Breast epithelium (tissue), 4 donors: ENCODE measurements around the gene GAS7. TPM values are rescaled to one million over a fixed set of nuclear protein-coding genes. Genes with fewer than 3 reads are reported as not detected.
A peak's percentile ranks its signal among the peaks of the same experiment; 100 is the strongest.

Experiments used
- DNase-seq, 2 donors: peaks; one replicate each; pipeline ENCODE4 v3.0.0-alpha.2; 2019; ENCODE audit warnings: low spot score in 2 of 2
- H3K27ac ChIP-seq, 2 donors: fragments of 200-600 bp; sonication (generic) in 1 of 2; one replicate each; pipeline ENCODE4 v1.5.1; 2016 to 2019; ENCODE audit warnings: mild to moderate bottlenecking in 1 of 2
- H3K27me3 ChIP-seq, 2 donors: fragments of 200-600 bp; sonication (generic) in 1 of 2; one replicate each; pipeline versions ENCODE4 v1.5.1 to v1.6.0; 2017 to 2019; ENCODE audit warnings: control low read depth in 1 of 2, mild to moderate bottlenecking in 1 of 2
- H3K36me3 ChIP-seq: fragments of 200-600 bp; one replicate; pipeline ENCODE4 v1.5.1; 2019
- H3K4me1 ChIP-seq, 2 donors: fragments of 200-600 bp; sonication (generic); one replicate each; pipeline ENCODE4 v1.5.1; 2016 to 2019; ENCODE audit warnings: control low read depth in 1 of 2
- H3K4me3 ChIP-seq, 3 donors: fragments of 200-600 bp; sonication (generic); 1 replicate in 2 of 3; 2 replicates in 1 of 3; pipeline ENCODE4 v1.5.1; 2016 to 2019; ENCODE audit warnings: mild to moderate bottlenecking in 3 of 3, moderate library complexity in 2 of 3
- H3K9me3 ChIP-seq, 2 donors: fragments of 200-600 bp; sonication (generic) in 1 of 2; one replicate each; pipeline ENCODE4 v1.5.1; 2016 to 2019; ENCODE audit warnings: control low read depth in 1 of 2
- POLR2A ChIP-seq: fragments of 450-650 bp; IDR thresholded peaks from one replicate; pipeline ENCODE4 v1.6.1; 2016; ENCODE audit warnings: antibody characterized with exemption, mild to moderate bottlenecking, moderate library complexity
- POLR2AphosphoS5 ChIP-seq, 3 donors: sonication (generic); formaldehyde crosslinking; IDR thresholded peaks; one replicate each; pipeline ENCODE4 v1.6.1; 2017; ENCODE audit warnings: antibody characterized with exemption in 3 of 3
- intact Hi-C: fragments of 100-400 bp; cut with DNase I; formaldehyde crosslinking; loops from one replicate; pipeline ENCODE4 v1.15.1; 2023; ENCODE audit warnings: low total_unique reads
- total RNA-seq, 3 donors: library from RNA; depleted of rRNA; stranded (reverse); fragments of >200 nt; gene quantifications; one replicate each; pipeline ENCODE4 v1.1.0, GENCODE V29; 2016
- TF ChIP-seq, protein P1 (sequence below), 3 donors: fragments of 450-650 bp; IDR thresholded peaks; one replicate each; pipeline ENCODE4 v1.5.1; 2016 to 2017; ENCODE audit warnings: antibody characterized with exemption in 3 of 3, mild to moderate bottlenecking in 3 of 3, moderate library complexity in 3 of 3

GAS7 gene
- total RNA-seq, 3 donors from 2014 or later, result 21.8 to 62.2 (median 33.4) TPM

DNA sequence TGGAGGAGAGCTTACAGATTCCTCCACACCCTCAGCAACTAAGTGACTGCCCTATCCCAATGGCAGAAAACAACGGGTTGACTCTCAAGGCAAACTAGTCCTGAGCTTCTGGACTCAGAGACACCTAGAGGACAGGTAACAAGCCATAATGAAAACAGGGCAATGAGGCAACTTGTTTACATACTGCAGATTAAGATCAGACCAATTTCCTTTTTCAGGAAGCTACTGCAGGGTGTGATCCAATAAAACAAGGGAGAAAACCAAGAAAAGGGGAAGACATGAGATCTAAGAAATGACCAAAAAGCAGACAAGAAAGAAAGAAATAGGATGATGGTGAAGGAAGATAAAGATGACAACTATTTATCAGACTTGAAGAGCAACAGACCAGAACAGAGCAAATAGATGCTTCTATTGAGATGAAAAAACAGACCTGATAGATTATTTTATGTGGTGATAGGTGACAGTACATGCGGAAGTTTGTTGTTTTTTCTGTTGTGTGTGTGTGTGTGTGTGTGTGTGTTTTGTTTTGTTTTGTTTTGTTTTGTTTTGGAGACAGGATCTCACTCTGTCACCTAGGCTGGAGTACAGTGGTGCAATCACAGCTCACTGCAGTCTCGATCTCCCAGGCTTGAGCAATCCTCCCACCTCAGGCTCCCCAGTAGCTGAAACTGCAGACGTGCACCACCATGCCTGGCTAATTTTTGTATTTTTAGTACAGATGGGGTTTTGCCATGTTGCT lies 120.7 kb downstream of the GAS7 start:
- Histone ChIP-seq H3K36me3 (no peaks in the 10 kb centered on the region), H3K27me3 (no peaks in the 10 kb centered on the region), H3K27ac (no peak overlapping the region), H3K4me1 (no peaks in the 10 kb centered on the region), H3K9me3 (peaks cover 0 to 5% of the 10 kb centered on the region in 2 donors), H3K4me3 (no peak overlapping the region)
- DNase-seq, result no peak
- no peak for TF ChIP-seq POLR2A
- TF ChIP-seq, protein P1, sequence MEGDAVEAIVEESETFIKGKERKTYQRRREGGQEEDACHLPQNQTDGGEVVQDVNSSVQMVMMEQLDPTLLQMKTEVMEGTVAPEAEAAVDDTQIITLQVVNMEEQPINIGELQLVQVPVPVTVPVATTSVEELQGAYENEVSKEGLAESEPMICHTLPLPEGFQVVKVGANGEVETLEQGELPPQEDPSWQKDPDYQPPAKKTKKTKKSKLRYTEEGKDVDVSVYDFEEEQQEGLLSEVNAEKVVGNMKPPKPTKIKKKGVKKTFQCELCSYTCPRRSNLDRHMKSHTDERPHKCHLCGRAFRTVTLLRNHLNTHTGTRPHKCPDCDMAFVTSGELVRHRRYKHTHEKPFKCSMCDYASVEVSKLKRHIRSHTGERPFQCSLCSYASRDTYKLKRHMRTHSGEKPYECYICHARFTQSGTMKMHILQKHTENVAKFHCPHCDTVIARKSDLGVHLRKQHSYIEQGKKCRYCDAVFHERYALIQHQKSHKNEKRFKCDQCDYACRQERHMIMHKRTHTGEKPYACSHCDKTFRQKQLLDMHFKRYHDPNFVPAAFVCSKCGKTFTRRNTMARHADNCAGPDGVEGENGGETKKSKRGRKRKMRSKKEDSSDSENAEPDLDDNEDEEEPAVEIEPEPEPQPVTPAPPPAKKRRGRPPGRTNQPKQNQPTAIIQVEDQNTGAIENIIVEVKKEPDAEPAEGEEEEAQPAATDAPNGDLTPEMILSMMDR (IDR thresholded peaks at IDR 0.05), result no peak
- no peak for TF ChIP-seq POLR2AphosphoS5 (IDR thresholded peaks at IDR 0.05)
- intact Hi-C loops, result no loop called here

DNA sequence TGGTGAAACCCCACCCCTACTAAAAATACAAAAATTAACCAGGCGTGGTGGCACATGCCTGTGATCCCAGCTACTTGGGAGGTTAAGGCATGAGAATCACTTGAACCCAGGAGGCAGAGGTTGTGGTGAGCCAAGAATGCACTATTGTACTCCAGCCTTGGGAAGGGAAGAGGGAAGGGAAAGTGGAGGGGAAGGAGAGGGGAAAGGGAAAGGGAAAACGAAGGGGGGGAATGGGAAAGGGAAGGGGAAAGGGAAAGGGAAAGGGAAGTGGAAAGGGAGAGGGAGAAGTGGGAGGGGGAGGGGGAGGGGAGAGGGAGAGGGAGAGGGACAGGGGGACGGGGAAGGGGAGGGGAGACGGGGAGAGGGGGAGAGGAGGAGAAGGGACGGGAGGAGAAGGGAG lies 122.5 kb downstream of the GAS7 start:
- DNase-seq, result no peak
- TF ChIP-seq POLR2A, result no peak
- TF ChIP-seq POLR2AphosphoS5 (IDR thresholded peaks at IDR 0.05), result no peak
- TF ChIP-seq, protein P1 (IDR thresholded peaks at IDR 0.05), result no peak

DNA sequence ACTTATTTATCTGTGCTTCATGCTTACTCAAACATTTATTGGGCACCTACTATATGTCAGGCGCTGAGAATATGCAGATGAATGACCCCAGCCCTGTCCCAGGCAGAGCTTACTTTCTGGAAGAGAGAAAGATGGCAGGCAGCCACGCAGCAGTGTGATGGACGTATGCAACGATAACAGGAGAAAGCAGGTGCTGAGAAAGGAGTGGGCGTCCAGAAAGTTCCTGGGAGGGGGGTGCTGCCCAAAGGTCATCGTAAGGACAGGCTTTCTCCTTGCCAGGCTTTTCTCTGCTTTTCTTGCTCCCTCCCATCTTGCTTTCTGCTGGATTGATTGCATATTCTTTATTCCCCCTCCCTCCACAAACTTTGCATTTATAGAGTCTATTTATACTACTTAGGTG lies 124.5 kb downstream of the GAS7 start:
- intact Hi-C loops, result no loop called here
- Histone ChIP-seq H3K9me3 (peaks cover 0 to 5% of the 10 kb centered on the region in 2 donors), H3K4me1 (no peaks in the 10 kb centered on the region), H3K4me3 (no peak overlapping the region), H3K36me3 (no peaks in the 10 kb centered on the region), H3K27ac (no peak overlapping the region), H3K27me3 (no peaks in the 10 kb centered on the region)
- TF ChIP-seq, protein P1 (IDR thresholded peaks at IDR 0.05), result no peak
- TF ChIP-seq POLR2AphosphoS5 (IDR thresholded peaks at IDR 0.05) (no peak), POLR2A (no peak)
- no peak for DNase-seq

More for the DNA sequence above, 122.5 kb downstream of the GAS7 start:
- Histone ChIP-seq H3K9me3 (peaks cover 0 to 5% of the 10 kb centered on the region in 2 donors), H3K4me1 (no peaks in the 10 kb centered on the region), H3K27me3 (no peaks in the 10 kb centered on the region), H3K36me3 (no peaks in the 10 kb centered on the region), H3K27ac (no peak overlapping the region), H3K4me3 (no peak overlapping the region)
- intact Hi-C loops, result no loop called here

DNA sequence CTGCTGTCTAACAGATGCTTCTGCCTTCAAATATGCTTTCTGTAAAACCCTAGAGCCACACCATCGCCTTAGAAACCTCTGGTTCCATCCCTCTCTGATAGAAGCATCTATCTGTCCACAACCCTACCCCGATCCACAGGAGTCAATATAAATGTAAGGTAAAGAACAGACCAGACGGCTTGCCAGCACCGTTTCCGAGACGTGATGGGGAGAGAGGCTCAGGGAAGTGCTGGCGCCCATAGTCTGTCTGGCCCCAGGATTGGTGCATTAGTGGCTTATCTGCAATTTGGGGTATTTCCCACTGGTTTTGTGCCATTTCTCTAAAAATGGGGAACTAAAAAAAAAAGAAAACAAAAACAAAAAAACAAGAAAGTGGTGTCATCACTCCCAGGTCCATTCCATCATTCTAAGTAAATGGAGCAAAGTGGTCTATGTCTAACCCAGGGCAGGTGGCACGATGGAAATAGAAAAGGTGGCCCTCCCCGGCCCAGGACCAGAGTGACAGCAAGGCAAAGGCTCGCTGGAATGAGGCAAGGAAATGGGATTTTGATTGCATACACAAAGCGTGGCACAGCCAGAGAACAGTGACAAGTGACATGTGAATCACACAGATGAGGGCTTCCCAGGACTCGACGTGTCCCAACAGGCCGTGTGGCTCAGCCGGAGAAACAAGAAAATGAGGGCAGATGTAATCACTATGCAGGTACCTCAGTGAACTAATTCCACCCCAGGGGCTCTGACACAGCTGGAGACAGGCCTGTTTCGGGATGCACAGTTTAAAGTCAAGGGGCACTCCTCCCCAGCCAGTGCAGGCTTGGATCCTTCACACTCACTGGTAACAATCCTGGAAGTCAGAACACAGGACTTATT lies 125.6 kb downstream of the GAS7 start:
- no peaks in the 10 kb centered on the region for H3K4me1 ChIP-seq
- DNase-seq, result no peak
- H3K9me3 ChIP-seq, result peaks cover 0 to 4% of the 10 kb centered on the region in 2 donors
- H3K27ac ChIP-seq, result peak overlapping the region in 1 of 2 donors; percentile 32
- no peaks in the 10 kb centered on the region for H3K27me3 ChIP-seq
- intact Hi-C loops, result no loop called here
- TF ChIP-seq POLR2A, result no peak
- TF ChIP-seq POLR2AphosphoS5 (IDR thresholded peaks at IDR 0.05), result no peak
- TF ChIP-seq, protein P1 (IDR thresholded peaks at IDR 0.05), result no peak
- H3K36me3 ChIP-seq, result no peaks in the 10 kb centered on the region
- no peak overlapping the region for H3K4me3 ChIP-seq

DNA sequence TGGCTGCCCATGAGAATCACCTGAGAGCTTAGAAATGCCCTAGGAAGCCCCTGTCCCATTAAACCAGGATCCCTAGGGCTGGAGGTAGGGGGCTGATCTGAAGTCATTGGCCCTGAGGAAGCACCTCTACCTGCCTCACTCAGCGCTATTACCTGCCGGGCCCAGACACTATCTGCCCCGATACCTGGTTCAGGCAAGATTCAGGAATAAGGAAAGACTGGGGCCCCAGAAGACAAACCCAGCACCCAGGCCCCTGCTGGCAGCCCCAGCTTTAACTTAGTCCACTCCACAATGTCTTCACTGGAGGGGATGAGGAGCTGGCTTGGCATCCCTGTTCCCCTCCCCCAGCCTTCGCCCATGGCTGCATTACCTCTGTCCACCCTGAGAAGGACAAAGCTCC lies 126.3 kb downstream of the GAS7 start:
- no peak overlapping the region for H3K27ac ChIP-seq
- DNase-seq, result no peak
- TF ChIP-seq, protein P1 (IDR thresholded peaks at IDR 0.05), result no peak
- TF ChIP-seq POLR2A, result no peak
- no peak for TF ChIP-seq POLR2AphosphoS5 (IDR thresholded peaks at IDR 0.05)
- no peaks in the 10 kb centered on the region for H3K9me3 ChIP-seq
- no peaks in the 10 kb centered on the region for H3K36me3 ChIP-seq
- no peaks in the 10 kb centered on the region for H3K27me3 ChIP-seq
- H3K4me1 ChIP-seq, result no peaks in the 10 kb centered on the region
- no peak overlapping the region for H3K4me3 ChIP-seq
- intact Hi-C loops, result no loop called here
